ENCODE data around the gene OR6C4.

DNA sequence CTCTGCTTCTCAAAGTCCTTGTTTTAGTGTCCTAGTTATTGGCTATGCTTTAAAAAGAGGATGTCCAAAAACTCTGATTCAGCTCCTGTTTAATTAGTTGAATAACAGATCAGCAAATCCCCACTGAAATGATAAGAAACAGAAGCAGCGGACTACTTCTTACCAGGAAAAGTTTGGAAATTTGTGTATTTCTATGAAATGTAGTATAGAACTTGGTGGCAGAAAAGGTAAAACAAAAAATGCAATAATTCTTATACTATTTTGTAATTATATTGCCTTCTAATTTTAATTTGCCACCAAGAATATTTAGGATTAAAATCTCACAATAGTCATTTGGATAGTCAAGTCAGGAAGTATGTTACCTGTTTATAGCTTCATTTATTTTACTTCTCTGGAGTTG is 22.8 kb downstream of the OR6C4 start, which contains the start of gene OR2AP1:
- no peak for TF ChIP-seq EZH2phosphoT487 (conservative IDR thresholded peaks at IDR 0.05; ENCODE audit: low read length)
- TF ChIP-seq, protein P1, sequence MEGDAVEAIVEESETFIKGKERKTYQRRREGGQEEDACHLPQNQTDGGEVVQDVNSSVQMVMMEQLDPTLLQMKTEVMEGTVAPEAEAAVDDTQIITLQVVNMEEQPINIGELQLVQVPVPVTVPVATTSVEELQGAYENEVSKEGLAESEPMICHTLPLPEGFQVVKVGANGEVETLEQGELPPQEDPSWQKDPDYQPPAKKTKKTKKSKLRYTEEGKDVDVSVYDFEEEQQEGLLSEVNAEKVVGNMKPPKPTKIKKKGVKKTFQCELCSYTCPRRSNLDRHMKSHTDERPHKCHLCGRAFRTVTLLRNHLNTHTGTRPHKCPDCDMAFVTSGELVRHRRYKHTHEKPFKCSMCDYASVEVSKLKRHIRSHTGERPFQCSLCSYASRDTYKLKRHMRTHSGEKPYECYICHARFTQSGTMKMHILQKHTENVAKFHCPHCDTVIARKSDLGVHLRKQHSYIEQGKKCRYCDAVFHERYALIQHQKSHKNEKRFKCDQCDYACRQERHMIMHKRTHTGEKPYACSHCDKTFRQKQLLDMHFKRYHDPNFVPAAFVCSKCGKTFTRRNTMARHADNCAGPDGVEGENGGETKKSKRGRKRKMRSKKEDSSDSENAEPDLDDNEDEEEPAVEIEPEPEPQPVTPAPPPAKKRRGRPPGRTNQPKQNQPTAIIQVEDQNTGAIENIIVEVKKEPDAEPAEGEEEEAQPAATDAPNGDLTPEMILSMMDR (IDR thresholded peaks at IDR 0.05; ENCODE audit: insufficient read depth, low read length, poor library complexity, severe bottlenecking), result no peak
